Right lung (tissue), 10 donors: ENCODE measurements around the gene PLEKHH1. TPM values are rescaled to one million over a fixed set of nuclear protein-coding genes. Genes with fewer than 3 reads are reported as not detected.

Experiments
- DNase-seq, 2 donors: peaks; one replicate each; pipeline ENCODE4 v3.0.0-alpha.2; 2013
- long read RNA-seq, 8 donors: transcript quantifications; one replicate each; lab custom pipeline, GENCODE V29; 2026
- polyA plus RNA-seq, 5 donors: library from polyadenylated mRNA; unstranded; fragments of 120-200 nt; gene quantifications; one replicate each; pipeline versions ENCODE4 v1.2.1 to v1.2.3, GENCODE V29; 2013; ENCODE audit warnings: inconsistent platforms in 1 of 5, low replicate concordance in 1 of 5; ENCODE audit not compliant: insufficient read length in 5 of 5, insufficient read depth in 1 of 5

PLEKHH1 gene
- 10 to 100 TPM in 4 of 5 donors, 1 to 10 TPM in 1; 8.5 to 17.0 (median 11.9) TPM for polyA plus RNA-seq
- long read RNA-seq, donor 1, partial matches to known transcripts: 0 of 1 reads
- long read RNA-seq, donor 1, other reads (novel, unspliced or antisense): 0 of 1 reads
- long read RNA-seq, donor 2, partial matches to known transcripts: 5 of 19 reads
- long read RNA-seq, donor 2, other reads (novel, unspliced or antisense): 14 of 19 reads
- long read RNA-seq, donor 3: 0 reads
- long read RNA-seq, donor 4: 0 reads
- long read RNA-seq, donor 5: 0 reads
- long read RNA-seq, donor 6, partial matches to known transcripts: 11 of 31 reads
- long read RNA-seq, donor 6, other reads (novel, unspliced or antisense): 20 of 31 reads
- long read RNA-seq, donor 7, partial matches to known transcripts: 63 of 63 reads
- long read RNA-seq, donor 7, other reads (novel, unspliced or antisense): 0 of 63 reads
- long read RNA-seq, donor 8: 0 reads

- peak in 1 of 2 donors; percentile 67 for DNase-seq
Observed at GRCh38 chr14:67532998-67533753, at the start of gene PLEKHH1. Gene PLEKHH1, plus strand, starts transcription at chr14:67533290. Its CDS starts 8,578 bp downstream, at chr14:67541868.

DNA sequence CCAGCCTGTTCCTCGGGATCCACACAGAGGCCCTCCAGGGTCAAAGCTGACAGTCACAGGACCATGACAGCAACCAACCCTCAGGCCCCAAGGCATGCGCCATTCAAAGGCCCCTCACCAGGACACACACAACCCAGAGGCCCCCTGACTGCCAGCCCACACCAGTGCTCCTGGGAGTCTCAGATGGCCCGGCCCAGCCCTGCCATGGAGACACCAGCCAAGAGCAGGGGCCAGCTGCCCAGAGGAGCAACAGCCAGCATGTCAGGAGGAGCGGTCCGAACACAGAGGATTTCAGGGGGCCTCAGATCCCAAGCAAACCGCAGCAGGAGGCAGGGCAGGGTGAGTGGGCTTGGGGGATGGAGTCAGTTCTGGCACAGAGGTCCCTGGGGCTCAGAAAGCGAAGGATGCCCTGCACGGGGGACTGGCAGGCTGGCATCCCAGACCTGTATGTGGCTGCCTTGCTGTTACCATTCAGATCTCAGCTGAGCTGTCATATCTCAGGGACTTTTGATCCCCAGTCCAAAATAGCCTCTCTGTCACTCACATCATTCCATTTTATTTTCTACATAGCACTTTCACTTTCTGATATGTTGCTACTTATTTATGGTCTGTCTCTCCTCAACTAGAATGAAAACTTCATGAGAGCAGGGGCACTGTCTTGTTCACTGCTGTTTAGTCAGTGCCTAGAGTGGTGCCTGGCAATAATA is 49.4 kb upstream of the PLEKHH1 start:
- no peak for DNase-seq

DNA sequence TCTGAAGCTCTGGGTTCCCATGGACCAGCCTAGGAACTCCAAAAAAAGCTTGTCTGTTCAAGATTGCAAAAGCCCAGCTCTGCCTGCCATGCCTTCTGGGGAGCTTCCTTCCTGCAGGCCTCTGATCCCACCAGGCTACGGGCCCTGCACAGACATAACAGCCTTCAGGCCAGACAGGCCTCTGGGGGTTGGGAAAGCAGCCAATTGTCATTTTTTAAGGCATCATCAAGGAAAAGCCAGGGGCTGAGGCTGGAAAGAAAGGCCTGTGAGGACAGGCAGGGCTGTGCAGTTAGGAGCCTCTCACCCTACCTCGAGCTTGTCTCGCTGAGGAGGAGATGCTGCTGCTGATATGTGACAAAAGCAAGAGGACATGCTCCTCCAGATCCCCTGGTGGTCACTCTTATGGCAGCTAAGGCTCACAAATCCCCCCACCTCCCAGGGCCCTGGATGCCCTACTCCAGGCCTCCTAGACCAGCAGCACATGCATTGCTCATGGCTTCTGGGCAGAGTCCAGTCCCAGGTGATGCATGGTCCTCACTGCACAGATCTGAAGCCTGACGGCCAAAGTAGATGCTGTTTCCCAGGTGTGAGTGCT is 47.5 kb upstream of the PLEKHH1 start:
- no peak for DNase-seq

DNA sequence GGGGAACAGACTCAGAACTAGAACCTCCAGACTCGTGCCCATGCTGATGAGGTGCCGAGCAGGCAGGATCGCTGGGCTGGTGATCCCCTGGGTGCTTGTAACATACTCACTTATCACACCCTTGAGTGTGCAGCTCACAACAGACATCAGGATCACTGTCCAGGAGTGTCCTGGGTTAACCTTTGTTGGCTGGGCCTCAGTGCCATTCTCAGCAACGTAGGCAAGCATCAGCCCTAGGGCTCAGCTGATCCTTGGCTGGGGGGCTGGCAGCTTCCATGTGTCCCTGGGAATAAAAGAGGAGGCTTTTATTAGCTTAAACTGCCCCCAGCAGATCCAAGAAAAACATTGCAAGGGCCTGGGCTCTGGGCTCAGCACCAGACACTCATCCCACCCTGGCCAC is 46.2 kb upstream of the PLEKHH1 start:
- no peak for DNase-seq

- no peak for DNase-seq
Observed at GRCh38 chr14:67487332-67487731, 45.8 kb upstream of the PLEKHH1 start.

DNA sequence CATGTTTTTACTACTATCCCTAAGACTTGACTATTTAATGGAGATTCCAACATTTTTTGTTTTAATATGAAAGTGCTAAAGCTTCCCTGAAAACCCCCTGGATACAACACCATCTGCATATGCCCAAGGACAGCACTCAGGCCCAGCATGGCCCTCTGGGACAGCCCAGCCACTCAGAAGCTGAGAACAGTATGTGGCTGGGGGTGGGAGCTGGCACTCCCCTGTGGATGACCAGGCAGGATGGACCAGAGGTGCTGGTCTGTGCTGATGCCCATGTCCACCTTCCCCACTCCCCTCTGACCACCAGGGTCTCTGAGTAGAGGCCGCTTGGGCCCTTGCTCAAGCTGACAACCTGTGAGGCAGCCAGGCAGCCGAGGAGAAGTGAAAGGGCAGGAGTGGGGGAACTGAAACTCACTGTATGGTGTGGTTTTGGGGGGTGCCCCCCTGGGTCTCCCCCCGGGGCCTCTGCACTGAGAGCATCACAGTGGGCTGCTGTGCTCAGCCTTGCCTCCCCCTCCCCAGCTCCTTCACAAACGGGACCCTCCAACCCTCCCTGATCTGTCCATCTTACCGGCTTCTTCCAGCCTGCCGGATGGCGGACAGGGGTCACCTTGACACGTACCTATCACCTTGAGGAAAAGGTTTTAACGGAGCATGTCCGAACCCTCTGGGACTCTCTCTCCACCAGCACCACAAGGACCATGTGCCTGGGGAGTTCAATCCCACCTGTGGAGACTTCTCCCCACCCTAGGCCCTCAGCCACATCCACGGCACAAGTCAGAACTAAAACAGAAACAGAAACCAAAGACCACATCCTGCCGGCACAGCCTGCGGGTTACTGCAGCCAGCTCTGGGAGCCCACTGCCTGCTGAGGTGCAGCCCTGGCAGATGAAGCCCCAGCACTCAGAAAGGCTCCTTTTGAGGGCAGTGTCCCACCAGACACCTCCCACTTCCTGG is 44.9 kb upstream of the PLEKHH1 start, which contains the start of gene TMEM229B:
Gene TMEM229B (minus strand): TSS at position 785 of the 957 bp plus-strand sequence. CDS start 14,798 bp downstream, outside the sequence.
- DNase-seq: no peak

- DNase-seq: no peak
Observed at GRCh38 chr14:67490196-67490595, 42.9 kb upstream of the PLEKHH1 start.

DNA sequence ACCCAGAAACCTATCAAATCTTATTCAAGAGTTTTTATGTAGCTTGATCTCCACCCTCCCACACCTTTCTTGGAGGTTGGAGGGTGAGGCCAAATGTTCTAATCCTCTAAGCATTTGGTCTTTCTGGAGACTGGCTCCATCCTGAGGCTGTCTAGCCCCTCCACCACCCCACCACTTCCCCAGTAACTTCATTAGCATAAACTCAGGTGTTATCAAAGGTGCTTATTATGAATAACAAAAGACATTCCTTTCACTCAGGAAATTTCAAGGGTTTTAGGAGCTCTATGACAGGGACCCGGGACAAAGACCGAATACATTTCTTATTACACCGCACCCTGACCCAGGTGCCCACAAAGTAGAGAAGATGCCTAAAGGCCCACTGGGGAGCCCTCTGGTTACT is 41.8 kb upstream of the PLEKHH1 start:
- no peak for DNase-seq

DNA sequence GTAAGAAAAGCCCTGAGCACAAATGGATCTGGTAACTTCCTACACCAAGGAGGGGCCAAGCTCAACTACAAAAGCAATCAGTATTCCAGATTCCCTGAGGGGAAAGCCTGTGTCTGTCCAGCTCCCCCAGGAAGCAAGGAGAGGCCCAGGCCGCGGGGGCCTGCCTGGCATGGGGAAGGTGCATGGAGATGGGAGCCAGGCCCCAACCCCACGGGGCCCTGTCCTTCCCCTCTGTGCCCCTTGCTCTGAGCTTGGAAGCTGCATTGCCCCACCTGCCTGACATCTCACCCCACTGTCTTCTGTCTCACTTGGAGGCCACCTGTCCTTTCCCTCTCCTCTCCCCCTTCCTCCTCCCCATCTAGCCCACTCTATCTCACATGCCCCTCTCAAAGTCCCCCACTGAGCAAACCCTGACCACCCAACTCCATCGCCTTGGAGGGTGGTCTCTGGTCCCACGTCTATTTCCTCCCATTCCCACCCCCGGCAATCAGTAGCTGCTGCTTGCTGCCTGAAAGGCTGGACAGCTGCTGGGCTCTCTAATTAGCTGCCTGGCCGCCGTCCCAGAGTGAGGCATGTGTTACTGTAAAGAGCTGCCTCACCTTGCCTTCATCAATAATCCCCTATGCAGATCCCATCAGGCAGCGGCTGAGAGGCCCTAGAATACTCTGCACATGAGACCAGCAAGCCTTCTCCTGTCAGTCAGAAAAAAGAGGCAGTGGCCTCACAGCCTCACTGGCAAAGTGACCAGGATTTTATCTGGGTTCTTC is 41.2 kb upstream of the PLEKHH1 start:
- DNase-seq: no peak

GRCh38 chr14:67492538-67492937 is 40.6 kb upstream of the PLEKHH1 start:
- no peak for DNase-seq

GRCh38 chr14:67493092-67493717 is 39.9 kb upstream of the PLEKHH1 start:
- DNase-seq: no peak

DNA sequence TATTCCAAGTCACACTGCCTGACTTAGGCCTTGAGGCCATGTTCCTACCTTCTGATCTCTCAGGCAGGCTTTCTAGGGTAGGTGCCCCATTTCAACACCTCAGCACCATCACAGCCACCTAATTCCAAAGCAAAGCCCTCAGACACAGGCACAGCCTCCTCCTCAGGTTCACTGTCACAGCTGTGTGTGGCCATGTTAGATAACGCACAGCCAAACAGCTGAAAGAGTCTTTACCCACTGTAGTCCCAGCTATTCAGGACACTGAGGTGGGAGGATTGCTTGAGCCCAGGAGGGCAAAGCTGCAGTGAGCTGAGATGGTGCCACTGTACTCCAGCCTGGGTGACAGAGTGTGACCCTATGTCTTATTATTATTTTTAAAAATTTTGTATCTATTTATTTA is 37.3 kb upstream of the PLEKHH1 start:
- DNase-seq: no peak

- DNase-seq: no peak
Observed at GRCh38 chr14:67497216-67497615, 35.9 kb upstream of the PLEKHH1 start.

DNA sequence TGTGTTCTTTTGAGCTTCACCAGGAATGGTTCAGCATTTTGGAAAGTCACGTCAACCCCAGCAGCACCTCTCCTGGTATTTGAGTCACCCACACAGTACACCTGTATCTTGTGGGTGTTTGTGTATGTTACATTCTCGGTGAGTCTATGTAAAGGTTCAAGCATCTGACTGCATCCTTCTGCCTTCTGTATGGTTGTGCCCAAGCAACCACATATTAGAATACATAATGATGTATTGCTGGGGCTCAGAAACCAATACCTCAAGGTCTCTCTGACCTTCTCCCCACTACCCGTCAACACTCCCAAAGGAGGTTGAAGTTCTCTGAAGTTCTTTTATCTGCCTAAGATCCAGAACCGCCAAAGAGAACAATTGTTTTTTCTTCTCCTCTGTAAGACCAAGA is 35.4 kb upstream of the PLEKHH1 start:
- DNase-seq: no peak

DNA sequence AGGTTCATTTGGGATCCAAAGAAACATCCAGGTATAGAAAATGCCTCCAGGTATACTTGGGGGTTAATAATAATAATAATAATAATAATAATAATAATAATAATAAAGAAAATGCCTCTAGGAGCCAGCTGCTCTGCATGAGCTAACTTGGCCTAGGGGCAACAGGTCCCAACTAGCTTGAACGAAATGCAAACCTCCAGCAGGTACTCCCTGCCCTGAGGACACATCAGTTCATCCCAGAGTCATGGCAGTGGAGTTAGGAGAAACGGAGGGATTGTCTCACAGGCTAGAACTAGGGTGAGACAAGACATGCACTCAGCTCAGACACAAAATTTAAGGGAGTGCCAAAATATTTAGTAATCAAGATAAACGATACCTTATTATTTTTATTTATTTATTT is 32.1 kb upstream of the PLEKHH1 start:
- no peak for DNase-seq

- no peak for DNase-seq
Observed at GRCh38 chr14:67501670-67502069, 31.4 kb upstream of the PLEKHH1 start.

- no peak for DNase-seq
Observed at GRCh38 chr14:67502867-67503266, 30.2 kb upstream of the PLEKHH1 start.

- no peak for DNase-seq
Observed at GRCh38 chr14:67503331-67503730, 29.8 kb upstream of the PLEKHH1 start.

DNA sequence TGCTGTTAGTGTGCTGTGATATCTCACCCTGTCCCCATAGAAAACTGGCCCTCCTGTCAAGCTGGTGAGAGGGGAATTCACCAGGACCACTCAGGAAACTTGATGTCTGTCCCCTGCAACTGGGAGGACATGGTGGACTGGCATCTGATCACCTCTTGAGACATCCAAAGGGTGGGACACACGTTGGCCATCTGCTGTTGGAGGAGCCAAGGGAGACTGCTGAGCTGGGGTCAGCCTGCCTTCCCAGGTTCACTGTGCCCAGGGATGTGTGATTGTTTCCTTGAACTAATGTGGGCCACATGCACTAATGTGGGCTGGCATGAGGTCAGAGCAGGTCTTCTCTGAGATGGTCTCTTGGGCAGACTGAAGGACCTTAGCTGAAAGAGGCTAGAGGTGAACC is 27.8 kb upstream of the PLEKHH1 start:
- no peak for DNase-seq
